ENCODE measurements around the gene SMCHD1.

GRCh38 chr18:2627821-2628276 is 27.7 kb upstream of the SMCHD1 start:
- TF ChIP-seq CHD4 (IDR thresholded peaks at IDR 0.05; ENCODE audit: borderline replicate concordance) (no peak), CTCF (IDR thresholded peaks at IDR 0.05) (no peak), REST (IDR thresholded peaks at IDR 0.05) (no peak), POLR2A (IDR thresholded peaks at IDR 0.05; ENCODE audit: low read length) (no peak), MAX (IDR thresholded peaks at IDR 0.05) (no peak)

All from A549 (cell line).